NOMO-1 (cell line): ENCODE data around the gene TPT1.
"Not testable (repeated sequence)": the region's sequence is repeated elsewhere in the genome, so short reads cannot be mapped to it uniquely, and the experiment has no call there.

Experiments
- DNase-seq, 2 experiments: peaks; one replicate each; lab custom pipeline; 2025; ENCODE audit not compliant: unreplicated experiment in 2 of 2; lab: John Stamatoyannopoulos, UW

The TPT1 gene

GRCh38 chr13:45341034-45341798 is at the start of gene TPT1:
TSS of gene TPT1 (minus strand) at chr13:45341183. CDS start at chr13:45341069, 114 bp downstream.
- DNase-seq = peak; percentile 95 to 100

DNA sequence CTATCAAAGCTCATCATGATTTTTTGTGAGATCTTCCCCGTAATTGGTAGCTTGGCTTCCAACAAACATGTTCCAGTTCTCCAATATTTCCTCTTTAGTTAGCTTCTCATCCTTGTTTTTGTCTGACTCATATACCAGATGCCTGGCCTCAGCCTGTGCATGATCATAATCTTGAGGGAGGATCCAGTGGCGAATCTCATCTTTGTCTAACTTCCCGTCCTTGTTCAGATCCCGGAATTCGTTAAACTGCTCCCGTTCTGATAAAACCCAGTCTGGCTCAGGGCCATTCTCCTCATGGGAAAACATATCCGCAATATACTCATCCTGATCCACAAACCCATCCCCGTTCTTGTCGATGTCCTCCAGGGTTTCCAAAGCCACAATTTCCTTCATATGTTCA is 49.4 kb upstream of the TPT1 start:
- DNase-seq = not testable (repeated sequence)

DNA sequence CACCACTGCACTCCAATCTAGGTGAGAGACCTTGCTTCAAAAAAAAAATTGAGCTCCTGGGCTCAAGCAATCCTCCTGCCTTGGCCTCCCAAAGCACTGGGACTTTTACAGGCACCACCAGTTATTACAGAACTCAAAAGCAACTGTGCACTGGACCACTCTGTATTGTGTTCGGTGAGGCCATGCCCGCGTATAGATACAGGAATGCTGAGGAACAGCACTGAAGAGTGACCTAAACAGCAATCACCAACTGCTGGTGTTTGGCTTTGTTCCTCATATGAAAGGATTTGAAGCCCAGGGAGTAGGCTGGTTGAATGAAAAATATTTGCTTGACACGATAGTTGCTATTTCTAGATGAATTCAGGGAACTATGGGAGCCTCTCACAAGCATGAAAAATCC is 47.7 kb upstream of the TPT1 start:
- no peak for DNase-seq

DNA sequence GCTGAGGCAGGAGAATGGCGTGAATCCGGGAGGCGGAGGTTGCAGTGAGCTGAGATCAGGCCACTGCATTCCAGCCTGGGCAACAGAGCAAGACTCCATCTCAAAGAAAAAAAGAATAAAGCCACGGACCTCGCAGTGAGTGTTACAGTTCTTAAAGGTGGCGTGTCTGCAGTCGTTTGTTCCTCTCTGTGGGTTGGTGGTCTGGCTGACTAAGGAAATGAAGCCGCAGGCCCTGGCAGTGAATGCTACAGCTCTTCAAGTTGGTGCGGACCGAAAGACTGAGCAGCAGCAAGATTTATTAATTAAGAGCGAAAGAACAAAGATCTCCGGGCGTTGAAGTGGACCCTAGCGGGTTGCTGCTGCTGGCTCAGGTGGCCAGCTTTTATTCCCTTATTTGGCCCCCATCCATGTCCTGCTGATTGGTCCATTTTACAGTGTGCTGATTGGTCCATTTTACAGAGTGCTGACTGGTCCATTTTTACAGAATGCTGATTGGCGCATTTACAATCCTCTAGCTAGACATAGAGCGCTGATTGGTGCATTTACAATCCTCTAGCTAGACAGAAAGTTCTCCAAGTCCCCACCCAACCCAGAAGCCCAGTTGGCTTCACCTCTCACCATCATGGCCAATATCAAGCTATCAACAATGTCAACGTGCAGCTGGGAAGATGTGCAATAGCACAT is 46.1 kb upstream of the TPT1 start:
- DNase-seq = not testable (repeated sequence)

DNA sequence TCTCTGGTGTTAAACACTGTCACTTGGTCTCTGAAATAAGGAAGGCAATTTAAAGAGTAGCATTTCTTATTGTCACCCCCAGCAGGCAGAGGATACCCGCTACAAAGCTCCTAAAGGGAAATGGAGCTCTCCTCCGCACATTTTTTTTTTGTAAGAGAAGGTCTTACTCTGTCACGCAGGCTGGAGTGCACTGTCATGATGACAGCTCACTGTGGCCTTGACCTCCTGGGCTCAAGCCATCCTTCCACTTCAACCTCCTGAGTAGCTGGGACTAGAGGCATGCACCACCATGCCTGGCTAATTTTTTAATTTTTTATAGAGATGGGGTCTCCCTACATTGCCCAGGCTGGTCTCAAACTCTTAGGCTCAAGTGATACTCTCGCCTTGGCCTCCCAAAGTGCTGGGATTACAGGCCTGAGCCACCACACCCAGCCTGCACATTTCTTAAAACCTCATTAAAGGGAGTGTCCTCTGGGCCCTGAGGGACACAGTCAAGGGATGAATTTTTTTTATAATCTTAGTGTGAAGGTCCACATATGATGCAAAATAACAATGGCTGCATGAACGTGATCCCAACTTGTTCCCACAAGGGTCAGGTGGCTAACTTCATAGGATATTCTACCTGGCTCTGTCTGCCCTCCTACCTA is 45.0 kb upstream of the TPT1 start:
- no peak for DNase-seq

DNA sequence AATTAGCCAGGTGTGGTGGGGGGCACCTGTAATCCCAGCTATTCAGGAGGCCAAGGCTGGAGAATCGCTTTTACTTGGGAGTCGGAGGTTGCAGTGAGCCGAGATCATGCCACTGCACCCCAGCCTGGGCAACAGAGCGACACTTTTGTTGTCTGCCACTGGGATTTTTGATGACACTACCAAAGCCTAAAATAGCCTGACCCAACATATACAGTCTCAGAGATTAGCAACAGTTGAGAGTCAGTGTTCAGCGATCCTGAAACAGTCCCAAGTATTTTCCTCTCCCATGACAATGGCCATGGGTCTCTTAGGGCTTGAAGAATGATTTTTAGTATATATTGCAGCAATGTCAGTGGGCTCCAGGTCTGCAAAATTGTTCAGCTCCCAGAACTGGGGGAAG is 44.3 kb upstream of the TPT1 start:
- DNase-seq = no peak

GRCh38 chr13:45384474-45385174 is 43.6 kb upstream of the TPT1 start:
- DNase-seq = no peak

- not testable (repeated sequence) for DNase-seq
Observed at GRCh38 chr13:45382739-45383138, 41.8 kb upstream of the TPT1 start.

GRCh38 chr13:45381196-45381595 is 40.2 kb upstream of the TPT1 start:
- DNase-seq = no peak

DNA sequence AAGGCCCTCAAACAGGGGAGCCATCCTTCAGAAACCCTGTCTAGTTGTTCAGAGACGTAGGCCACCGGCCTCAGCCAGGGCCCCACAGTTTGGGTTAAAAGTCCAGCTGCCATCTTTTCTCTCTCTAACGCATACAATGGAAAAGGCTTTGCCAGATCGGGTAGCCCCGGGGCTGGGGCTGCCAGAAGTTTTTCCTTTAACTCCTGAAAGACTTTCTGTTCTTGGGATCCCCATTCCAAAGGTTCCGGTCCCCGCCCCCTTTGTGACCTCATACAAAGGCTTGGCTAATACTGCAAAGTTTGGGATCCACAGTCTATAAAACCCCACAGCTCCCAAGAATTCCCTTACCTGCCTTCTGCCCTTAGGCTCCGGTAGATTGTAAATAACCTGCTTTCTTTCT is 39.7 kb upstream of the TPT1 start:
- DNase-seq = not testable (repeated sequence)

DNA sequence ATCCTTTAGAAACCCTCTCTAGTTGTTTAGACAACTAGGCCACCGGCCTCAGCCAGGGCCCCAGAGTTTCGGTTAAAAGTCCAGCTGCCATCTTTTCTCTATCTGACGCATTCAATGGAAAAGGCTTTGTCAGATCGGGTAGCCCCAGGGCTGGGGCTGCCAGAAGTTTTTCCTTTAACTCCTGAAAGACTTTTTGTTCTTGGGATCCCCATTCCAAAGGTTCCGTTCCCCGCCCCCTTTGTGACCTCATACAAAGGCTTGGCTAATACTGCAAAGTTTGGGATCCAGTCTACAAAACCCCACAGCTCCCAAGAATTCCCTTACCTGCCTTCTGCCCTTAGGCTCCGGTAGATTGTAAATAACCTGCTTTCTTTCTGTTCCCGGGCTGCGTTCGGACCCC is 38.5 kb upstream of the TPT1 start:
- not testable (repeated sequence) for DNase-seq

DNA sequence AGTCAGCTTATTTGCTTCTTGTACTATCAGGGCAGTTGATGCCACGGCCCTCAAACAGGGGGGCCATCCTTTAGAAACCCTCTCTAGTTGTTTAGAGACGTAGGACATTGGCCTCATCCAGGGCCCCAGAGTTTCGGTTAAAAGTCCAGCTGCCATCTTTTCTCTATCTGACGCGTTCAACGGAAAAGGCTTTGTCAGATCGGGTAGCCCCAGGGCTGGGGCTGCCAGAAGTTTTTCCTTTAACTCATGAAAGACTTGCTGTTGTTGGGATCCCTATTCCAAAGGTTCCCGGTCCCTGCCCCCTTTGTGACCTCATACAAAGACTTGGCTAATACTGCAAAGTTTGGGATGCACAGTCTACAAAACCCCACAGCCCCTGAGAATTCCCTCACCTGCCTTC is 37.8 kb upstream of the TPT1 start:
- DNase-seq = not testable (repeated sequence)

DNA sequence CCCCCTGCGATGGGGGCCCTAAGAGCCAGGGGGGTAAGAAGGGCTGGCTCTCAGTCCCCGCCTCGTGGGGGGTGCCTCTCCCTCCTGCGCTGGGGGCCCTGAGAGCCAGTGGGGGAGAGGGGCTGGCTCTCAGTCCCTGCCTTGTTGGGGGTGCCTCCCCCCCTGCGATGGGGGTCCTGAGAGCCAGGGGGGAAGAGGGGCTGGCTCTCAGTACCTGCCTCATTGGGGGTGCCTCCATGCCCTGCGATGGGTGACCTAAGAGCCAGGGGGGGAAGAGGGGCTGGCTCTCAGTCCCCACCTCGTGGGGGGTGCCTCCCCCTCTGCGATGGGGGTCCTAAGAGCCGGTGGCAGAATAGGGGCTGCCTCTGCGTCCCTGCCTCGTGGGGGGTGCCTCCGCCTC is 36.3 kb upstream of the TPT1 start:
- DNase-seq = not testable (repeated sequence)

DNA sequence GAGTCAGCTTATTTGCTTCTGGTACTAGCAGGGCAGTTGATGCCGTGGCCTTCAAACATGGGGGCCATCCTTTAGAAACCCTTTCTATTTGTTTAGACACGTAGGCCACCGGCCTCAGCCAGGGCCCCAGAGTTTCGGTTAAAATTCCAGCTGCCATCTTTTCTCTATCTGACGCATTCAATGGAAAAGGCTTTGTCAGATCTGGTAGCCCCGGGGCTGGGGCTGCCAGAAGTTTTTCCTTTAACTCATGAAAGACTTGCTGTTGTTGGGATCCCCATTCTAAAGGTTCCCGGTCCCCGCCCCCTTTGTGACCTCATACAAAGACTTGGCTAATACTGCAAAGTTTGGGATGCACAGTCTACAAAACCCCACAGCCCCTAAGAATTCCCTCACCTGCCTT is 35.7 kb upstream of the TPT1 start:
- DNase-seq = not testable (repeated sequence)

- DNase-seq = no peak
Observed at GRCh38 chr13:45374917-45375316, 33.9 kb upstream of the TPT1 start.

DNA sequence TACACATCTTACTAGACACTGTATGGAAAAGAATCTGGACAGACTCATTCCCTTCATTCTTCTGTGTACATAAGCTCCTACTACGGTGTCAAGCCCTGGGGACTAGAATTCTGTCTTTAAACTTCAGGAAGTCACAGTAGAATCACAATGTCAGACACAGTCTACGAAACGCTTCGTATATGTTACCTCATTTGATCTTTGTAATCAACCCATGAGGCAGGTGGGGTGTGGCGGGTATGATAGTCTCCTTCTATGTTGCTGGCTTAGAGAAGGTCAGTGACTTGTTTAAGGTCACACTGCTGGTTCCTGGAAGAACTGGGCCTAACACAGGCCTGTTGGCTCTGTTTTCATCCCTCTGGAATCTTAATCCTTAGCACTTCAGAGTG is 32.2 kb upstream of the TPT1 start:
- no peak for DNase-seq

DNA sequence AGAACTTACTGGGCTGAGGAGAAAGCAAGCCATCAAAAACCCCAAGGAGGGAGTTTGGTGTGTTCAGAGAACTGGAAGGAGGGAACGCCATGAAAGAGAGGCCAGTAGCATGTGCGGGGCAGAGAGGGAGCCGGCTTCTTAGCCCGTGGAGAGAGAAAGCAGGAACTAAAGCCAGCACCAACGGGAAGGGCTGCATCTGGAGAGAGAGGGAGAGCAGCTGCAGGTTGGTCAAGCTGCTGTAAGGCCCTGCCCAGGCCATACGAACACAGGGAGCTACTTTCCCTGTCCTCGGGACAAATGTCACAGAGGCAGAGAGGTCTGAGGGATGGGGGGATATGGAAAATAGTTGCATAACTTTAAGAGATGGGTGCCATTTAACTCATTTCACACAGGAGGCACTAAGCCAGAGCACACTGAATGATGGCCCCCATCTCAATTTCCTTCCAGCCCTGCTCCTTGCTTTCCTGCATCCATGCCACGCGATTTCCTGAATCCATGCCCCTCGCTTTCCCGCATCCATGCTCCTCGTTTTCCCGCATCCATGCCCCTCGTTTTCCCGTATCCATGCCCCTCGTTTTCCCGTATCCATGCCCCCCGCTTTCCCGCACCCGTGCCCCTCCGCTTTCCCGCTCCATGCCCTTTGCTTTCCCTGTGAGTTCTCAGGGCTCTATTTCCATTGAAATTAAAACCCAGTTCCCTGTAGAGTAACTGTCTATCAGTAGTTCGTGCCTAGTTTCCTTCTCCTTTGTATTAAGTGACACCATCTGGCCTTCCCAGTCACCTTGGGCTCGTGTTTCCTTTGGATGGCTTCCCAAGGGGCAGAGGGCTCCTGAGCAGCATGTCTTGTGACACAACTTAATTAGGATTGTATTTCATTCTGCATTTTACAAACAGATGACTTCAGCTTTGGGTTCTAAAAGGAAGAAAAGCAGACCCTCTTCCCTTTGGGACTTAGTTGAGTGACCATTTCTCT is 31.5 kb upstream of the TPT1 start:
- DNase-seq = no peak

- DNase-seq = no peak
Observed at GRCh38 chr13:45370922-45371406, 30.0 kb upstream of the TPT1 start.

DNA sequence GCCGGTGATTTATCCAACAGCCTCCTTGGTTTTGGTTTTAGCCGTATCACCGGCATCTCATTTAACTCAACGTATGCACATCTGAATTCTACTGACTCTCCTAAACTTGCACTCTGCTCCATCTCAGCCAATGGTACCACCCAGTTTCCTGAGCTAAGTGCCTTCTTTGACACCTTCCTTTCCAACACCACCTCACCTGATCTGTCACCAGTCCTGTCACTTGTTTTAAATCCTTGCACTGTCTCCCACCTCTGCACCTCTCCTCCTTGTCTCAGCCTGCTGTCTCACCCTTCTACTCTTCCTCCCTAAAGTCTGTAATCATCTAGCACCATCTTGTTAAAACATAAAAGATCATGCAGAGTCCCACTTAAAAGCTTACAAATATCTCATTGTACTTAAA is 28.1 kb upstream of the TPT1 start:
- DNase-seq = no peak

- DNase-seq = no peak
Observed at GRCh38 chr13:45368571-45368970, 27.6 kb upstream of the TPT1 start.
